Fibroblast of skin of scalp (primary cell): ENCODE measurements around the gene STEAP3.

Experiments used
- DNase-seq: peaks from one replicate; pipeline ENCODE4 v3.0.0-alpha.2; 2013

Gene STEAP3

DNA sequence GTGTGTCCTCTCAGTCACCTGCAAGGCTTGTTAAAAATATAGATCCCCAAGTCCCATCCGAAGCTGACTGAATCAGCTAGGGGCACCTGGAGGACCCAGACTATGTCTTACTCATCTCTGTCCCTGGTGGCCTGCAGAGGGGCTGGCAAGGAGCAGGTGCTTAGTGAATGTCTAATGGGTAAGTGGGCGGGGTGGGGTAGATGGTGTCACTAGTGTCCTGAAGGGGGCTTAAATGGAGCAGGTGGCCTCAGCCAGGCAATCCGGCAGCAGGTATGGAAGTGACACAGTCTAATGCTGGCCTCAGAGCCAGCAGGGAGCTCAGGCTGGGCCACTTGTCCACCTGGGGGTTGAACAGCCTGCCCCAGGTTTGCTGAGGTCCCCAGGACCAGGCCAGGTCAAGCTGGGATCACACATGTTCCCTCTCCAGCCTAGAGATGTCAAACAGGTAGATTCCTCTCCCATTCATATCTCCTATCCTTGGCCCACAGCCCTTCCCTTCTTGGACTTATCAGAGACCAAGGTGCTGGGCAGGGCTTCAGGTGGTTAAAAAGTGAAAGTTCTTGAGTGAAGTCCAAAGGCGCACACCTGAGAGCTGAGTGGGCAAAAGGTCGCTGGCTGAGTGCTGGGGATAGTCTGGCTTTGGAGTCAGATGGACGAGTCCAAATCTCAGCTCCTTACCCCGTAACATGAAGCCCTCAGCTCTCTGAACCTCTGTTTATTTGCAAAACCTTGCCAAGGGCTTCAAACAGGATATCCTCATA is 1.7 kb downstream of the STEAP3 start:
- DNase-seq, result no peak

DNA sequence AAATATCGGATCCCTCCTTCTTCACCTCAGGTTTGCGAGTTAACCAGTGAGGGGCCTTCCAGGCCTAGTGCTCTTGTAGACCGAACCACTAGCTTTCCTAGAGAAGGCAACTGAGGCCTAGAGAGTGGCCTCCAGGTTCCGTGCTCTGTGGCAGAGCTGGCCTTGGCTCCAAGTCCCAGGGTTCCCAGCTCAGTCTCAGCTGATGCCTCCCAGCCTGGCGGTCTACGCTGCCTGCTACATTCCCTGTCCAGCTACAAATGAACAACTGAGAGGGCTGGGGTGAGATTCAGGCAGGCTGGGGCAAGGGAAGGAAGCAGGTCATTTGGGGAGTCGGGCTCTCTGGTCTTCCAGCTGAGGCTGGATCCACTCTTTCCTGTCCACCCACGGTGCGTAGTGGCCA is 2.3 kb downstream of the STEAP3 start:
- no peak for DNase-seq

DNA sequence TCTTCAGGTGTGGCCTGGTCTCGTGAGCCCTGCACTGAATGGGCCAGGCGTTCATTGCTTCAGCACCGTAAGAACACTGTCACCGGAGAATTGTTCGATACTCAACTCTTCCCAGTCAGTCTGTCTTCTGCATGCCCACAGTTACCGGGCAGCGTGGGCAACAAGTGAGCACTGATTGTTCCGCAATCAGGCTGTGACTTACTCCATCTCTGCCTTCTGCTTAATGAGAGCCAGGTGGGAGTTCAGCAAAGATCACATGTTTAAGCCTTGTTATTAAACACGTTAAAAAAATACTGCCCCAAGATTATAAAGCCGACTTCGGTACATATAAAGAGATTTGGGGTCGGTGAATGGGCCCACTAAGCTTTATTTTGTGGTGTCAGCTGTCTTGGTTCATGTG is 3.7 kb downstream of the STEAP3 start:
- no peak for DNase-seq

DNA sequence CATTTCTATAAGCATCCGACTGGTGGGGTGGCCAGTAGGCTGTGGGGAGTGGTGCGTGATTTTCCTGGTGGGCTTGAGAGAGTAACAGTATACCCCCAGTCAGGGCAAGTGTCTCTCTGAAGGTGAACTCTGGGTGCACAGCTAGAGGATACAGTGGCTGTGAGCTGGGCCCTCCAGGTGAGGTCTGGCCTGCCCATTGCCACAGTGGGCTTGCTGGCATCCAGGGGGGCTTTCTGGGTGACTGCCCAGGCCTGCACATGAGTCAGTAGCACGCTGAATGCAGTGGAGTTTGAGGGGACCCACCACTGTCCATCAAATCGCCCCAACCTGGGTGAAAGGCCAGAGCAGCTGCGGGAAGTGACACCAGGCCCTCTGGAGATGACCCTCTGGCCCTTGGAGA is 4.5 kb downstream of the STEAP3 start:
- no peak for DNase-seq

DNA sequence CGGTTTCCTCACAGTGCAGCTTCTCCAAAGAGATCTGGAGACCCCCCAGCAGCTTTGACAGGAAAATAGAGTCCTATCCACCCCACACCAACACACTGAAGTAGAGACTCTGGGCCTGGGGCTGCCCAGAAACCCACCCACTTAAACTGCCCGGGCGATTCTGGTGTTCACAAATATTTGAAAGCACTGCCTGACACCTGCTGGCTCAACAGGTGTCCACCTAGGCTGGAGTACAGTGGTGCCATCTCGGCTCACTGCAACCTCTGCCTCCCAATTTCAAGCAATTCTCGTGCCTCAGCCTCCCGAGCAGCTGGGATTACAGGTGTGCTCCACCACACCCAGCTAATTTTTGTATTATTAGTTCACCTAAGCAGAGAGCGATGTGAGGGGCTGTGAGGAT is 5.3 kb downstream of the STEAP3 start:
- DNase-seq, result no peak

DNA sequence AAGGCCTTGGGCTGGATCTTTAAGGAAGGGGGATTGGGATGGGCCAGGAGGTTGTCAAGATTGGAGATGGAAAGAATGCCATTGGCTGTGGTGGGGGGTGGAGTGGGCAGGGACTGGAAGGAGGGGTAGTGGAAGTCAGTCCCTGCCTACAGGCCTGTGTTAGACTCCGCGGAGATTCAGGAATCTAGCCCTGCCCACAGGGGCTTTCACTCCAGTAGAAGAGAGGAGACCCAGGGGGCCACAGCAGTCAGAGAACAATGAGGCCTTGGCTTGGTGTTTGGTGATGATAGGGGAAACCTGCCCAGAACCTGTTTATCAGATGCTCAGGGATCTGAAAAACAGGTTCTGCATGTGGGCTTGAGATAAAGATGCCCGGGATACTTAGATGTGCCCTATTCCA is 6.1 kb downstream of the STEAP3 start:
- no peak for DNase-seq

- peak; percentile 68 for DNase-seq
These were observed 6.9 kb downstream of the STEAP3 start for GRCh38 chr2:119230219-119231185.

GRCh38 chr2:119231975-119232665 is 8.5 kb downstream of the STEAP3 start:
- peak; percentile 76 for DNase-seq

- DNase-seq, result no peak
These were observed 9.0 kb downstream of the STEAP3 start for GRCh38 chr2:119232666-119232993.

GRCh38 chr2:119233326-119234020 is 9.8 kb downstream of the STEAP3 start:
- DNase-seq, result peak; percentile 71

GRCh38 chr2:119234021-119235019 is 10.7 kb downstream of the STEAP3 start:
- DNase-seq, result peak; percentile 51

DNA sequence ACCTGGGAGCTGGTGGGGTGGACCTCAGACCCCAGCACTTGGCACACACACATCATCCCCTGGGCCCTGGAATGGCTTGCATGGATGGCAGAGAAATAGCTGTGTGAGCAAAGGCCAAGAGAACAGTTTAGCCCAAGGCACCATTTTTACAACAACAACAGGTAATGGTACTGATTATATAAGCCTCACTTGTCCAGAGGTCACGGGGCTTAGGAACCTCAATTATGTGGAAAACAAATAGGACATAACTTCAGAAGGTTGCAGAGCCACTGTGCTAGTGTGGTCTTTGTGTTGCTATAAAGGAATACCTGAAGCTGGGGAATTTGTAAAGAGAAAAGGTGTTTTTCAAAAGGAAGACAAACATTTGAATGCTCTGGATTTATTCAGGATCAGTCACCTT is 13.2 kb downstream of the STEAP3 start:
- DNase-seq, result no peak

- peak; percentile 73 for DNase-seq
These were observed 16.9 kb downstream of the STEAP3 start for GRCh38 chr2:119240311-119241204.

- DNase-seq, result no peak
These were observed 17.5 kb downstream of the STEAP3 start for GRCh38 chr2:119241205-119241532.

DNA sequence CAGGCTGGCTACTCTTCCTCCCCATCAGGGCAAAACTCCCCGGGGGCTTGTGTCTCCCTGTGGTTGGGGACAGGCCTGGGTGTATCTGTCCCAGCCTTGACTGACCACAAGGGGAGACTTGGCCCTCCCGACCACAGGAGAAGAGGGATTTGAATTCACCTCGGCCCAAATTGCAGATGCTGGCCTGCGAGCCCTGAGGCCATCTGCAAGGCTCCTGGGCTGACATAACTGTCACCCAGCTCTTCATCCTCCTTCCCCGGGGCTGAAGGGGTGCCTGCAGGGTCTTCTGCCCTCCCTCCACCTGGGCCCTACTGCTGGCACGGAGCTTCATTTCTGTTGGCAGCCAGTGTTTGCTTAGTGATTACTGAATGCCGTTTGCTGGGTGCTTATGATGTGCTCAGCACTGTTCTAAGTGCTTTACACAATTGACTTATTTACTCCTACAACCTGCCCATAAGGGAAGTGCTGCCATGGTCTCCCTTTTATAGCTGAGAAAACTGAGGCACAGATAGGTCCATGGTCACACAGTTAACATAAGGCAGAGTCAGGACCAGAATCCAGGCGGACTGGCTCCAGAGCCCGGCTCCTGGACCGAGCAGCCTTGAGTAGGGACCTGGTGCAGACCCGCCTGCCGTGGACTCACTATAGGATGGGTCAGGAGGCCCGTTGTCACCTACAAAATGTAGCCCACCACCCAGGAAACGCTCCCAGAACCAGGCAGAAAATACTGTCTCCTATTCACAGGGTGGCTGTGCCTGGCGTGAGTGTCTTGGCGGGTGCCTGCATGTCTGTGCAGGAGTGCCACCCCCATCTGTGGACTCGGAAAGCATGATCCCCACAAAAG is 18.9 kb downstream of the STEAP3 start:
- DNase-seq, result no peak

- DNase-seq, result no peak
These were observed 20.0 kb downstream of the STEAP3 start for GRCh38 chr2:119243621-119244020.

DNA sequence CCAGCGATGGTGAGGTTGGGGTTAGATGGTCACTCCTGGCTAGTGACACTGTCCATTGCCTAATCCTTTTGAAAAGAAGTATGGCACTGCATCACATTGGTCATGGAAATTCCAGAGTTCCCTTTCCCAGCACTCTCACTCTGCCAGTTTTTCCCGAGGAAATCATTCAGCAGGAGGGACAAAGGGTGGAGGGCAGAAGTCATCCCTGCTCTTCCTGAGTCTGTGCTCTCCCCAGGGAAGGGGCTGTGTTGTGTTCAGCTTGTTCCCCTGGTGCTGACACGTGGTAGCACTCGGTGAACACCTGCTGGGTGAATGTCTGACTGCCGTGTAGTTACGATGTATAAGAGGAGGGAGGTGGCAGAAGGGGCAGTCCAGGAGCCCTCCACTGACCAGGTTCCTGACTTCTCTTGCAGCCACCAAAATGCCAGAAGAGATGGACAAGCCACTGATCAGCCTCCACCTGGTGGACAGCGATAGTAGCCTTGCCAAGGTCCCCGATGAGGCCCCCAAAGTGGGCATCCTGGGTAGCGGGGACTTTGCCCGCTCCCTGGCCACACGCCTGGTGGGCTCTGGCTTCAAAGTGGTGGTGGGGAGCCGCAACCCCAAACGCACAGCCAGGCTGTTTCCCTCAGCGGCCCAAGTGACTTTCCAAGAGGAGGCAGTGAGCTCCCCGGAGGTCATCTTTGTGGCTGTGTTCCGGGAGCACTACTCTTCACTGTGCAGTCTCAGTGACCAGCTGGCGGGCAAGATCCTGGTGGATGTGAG is 21.6 kb downstream of the STEAP3 start:
- DNase-seq, result no peak

GRCh38 chr2:119245841-119246230 is 22.2 kb downstream of the STEAP3 start:
- no peak for DNase-seq
